ENCODE results near the gene BLCAP.

BLCAP gene

GRCh38 chr20:37529214-37529967, 1.7 kb upstream of the BLCAP start:
- DNase-seq = peak in 2 of 4 experiments; percentile 15 to 29

GRCh38 chr20:37528446-37529213, 954 bp upstream of the BLCAP start:
- DNase-seq = peak in 1 of 4 experiments; percentile 32

- peak; percentile 55 to 73 (median 64) for DNase-seq
These were observed 638 bp downstream of the BLCAP start for GRCh38 chr20:37526839-37527637.

GRCh38 chr20:37526238-37526838, 1.3 kb downstream of the BLCAP start:
- DNase-seq = peak; percentile 30 to 62 (median 49)

- DNase-seq = no peak
These were observed 1.9 kb downstream of the BLCAP start for GRCh38 chr20:37525810-37526209.

- DNase-seq = no peak
These were observed 2.6 kb downstream of the BLCAP start for GRCh38 chr20:37524859-37525708.

- no peak for DNase-seq
These were observed 3.6 kb downstream of the BLCAP start for GRCh38 chr20:37523911-37524700.

- no peak for DNase-seq
These were observed 4.7 kb downstream of the BLCAP start for GRCh38 chr20:37523012-37523391.

GRCh38 chr20:37522260-37523011, 5.2 kb downstream of the BLCAP start:
- DNase-seq = no peak

- no peak for DNase-seq
These were observed 6.5 kb downstream of the BLCAP start, which contains the start of gene NNAT for GRCh38 chr20:37521061-37521771. TSS of gene NNAT (plus strand) at chr20:37521250. CDS start at chr20:37521332, 82 bp downstream.

- DNase-seq = peak; percentile 9 to 41 (median 33)
These were observed 7.2 kb downstream of the BLCAP start for GRCh38 chr20:37520419-37520955.

GRCh38 chr20:37519508-37520418, 7.9 kb downstream of the BLCAP start:
- DNase-seq = no peak

GRCh38 chr20:37518606-37519507, 8.8 kb downstream of the BLCAP start:
- DNase-seq = no peak

GRCh38 chr20:37518059-37518458, 9.6 kb downstream of the BLCAP start:
- DNase-seq = no peak

GRCh38 chr20:37516811-37517750, 10.6 kb downstream of the BLCAP start:
- no peak for DNase-seq

- no peak for DNase-seq
These were observed 11.8 kb downstream of the BLCAP start for GRCh38 chr20:37515876-37516275.

Data from suppressor macrophage (primary cell).